Measurements from ENCODE around the gene RPRD2.
A peak's percentile ranks its signal among the peaks of the same experiment; 100 is the strongest.

Gene RPRD2

DNA sequence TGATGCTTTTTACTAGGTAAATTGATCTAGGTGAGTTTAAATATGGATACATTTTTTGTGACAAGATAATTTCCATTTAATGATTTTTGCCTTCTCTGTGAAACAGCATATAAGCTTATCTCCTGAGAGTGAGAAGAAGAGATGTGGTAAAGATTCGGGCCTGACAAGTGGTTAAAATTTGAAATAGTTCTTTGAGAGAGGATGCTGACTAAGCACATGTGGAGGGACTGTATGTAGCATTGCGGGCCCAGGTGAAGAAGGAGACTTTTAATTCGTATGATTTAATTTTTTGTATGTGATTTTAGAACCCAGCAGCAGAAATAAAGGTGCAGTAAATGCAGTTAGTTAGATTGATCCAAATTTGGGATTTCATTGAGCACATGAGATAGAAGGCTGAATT is 51.9 kb downstream of the RPRD2 start:
- DNase-seq (ENCODE audit: low read depth, low spot score), result no peak
- TF ChIP-seq, protein P1, sequence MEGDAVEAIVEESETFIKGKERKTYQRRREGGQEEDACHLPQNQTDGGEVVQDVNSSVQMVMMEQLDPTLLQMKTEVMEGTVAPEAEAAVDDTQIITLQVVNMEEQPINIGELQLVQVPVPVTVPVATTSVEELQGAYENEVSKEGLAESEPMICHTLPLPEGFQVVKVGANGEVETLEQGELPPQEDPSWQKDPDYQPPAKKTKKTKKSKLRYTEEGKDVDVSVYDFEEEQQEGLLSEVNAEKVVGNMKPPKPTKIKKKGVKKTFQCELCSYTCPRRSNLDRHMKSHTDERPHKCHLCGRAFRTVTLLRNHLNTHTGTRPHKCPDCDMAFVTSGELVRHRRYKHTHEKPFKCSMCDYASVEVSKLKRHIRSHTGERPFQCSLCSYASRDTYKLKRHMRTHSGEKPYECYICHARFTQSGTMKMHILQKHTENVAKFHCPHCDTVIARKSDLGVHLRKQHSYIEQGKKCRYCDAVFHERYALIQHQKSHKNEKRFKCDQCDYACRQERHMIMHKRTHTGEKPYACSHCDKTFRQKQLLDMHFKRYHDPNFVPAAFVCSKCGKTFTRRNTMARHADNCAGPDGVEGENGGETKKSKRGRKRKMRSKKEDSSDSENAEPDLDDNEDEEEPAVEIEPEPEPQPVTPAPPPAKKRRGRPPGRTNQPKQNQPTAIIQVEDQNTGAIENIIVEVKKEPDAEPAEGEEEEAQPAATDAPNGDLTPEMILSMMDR (IDR thresholded peaks at IDR 0.05; ENCODE audit: low read depth, low read length), result no peak
- H3K4me3 ChIP-seq (ENCODE audit: low read depth, low read length), result no peak overlapping the region
- in situ Hi-C loops (cut with HindIII; ENCODE audit: low sequenced_read_pairs), result no loop called here

DNA sequence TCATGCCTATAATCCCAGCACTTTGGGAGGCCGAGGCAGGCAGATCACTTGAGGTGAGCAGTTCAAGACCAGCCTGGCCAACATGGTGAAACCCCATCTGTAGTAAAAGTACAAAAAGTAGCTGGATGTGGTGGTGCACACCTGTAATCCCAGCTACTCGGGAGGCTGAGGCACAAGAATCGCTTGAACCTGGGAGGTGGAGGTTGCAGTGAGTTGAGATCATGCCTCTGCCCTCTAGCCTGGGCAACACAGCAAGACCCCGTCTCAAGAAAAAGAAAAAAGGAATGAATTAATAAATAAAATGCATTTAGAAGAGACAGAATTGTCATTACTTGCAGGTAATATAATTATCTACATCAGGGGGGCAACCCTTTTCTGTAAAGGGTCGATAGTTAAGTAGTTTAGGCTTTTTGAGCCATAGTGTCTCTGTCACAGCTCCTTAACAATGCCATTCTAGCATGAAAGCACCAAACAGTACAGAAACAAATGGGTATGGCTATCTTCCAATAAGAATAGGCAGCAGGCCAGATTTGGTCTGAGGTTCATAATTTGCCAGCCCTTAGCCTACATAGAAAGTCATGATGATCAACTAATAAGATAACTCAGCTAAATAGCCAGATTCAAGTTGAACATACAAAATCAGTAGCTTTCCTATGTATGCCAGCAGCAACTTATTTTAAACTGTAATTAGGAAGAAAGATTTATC is 56.8 kb downstream of the RPRD2 start:
- DNase-seq (ENCODE audit: low read depth, low spot score), result peak; percentile 54
- TF ChIP-seq, protein P1 (IDR thresholded peaks at IDR 0.05; ENCODE audit: low read depth, low read length), result no peak
- no peak overlapping the region for H3K4me3 ChIP-seq (ENCODE audit: low read depth, low read length)
- in situ Hi-C loops (cut with HindIII; ENCODE audit: low sequenced_read_pairs), result no loop called here

DNA sequence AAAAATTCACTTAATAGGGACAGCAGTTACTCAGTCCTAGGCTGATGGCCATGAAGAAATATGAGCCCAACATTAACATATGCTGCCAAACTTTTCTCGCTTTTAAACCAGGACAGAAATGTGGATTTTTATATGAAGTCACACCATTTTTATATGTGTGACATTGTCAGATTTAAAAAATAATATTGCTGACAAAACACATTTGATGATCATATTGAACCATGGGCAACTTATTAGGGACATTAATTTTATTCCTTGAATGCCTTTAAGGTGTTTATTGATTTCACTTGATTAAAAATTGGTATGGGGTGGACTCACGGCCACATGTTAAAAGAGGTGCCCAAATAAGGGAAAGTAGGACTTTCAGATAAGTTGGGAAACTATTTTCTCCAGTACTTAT is 58.6 kb downstream of the RPRD2 start:
- in situ Hi-C loops (cut with HindIII; ENCODE audit: low sequenced_read_pairs), result no loop called here

DNA sequence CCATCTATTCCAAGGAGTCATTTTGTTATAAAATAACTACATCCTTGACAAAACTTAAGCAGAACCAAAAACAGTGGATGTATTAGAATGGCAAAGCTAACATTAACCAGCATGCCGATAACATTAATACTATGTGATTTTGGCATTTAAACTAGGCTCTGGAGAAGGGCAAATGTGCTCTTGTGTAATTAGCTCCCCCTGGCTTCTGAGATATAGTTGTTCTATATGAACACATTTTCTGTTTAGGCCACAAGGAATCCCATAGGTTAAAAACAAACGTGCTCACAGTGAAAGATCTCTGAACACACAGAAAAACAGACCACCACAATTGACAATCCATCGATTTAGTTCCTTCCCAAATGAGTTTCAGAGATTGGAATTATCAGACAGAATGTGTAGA is 65.9 kb downstream of the RPRD2 start:
- in situ Hi-C loops (cut with HindIII; ENCODE audit: low sequenced_read_pairs), result no loop called here
- no peak overlapping the region for H3K4me3 ChIP-seq (ENCODE audit: low read depth, low read length)
- DNase-seq (ENCODE audit: low read depth, low spot score), result no peak
- TF ChIP-seq, protein P1 (IDR thresholded peaks at IDR 0.05; ENCODE audit: low read depth, low read length), result peak; percentile 22

More for the DNA sequence above, 58.6 kb downstream of the RPRD2 start:
- no peak for DNase-seq (ENCODE audit: low read depth, low spot score)
- TF ChIP-seq, protein P1 (IDR thresholded peaks at IDR 0.05; ENCODE audit: low read depth, low read length), result no peak
- H3K4me3 ChIP-seq (ENCODE audit: low read depth, low read length), result no peak overlapping the region

DNA sequence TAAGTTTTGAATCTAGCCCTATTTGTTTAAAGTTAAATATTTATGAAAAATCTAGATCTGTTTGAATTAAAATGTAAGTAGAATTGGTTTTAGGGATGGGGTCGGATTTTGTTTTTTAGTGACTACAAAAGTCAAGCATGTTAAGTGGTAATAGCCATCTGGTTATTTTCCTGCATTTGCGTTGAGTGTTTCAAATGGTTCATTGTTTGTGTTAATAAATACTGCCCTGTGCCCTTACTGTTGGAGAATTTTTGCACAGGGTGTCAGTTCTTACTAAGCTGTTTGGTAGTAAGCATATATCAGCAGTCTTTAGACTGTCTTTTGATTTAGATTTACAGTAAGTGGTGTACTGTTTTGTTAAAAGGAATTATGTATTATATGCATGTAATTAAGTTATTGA is 77.2 kb downstream of the RPRD2 start:
- in situ Hi-C loops (cut with HindIII; ENCODE audit: low sequenced_read_pairs), result no loop called here
- DNase-seq (ENCODE audit: low read depth, low spot score), result no peak
- TF ChIP-seq, protein P1 (IDR thresholded peaks at IDR 0.05; ENCODE audit: low read depth, low read length), result no peak
- H3K4me3 ChIP-seq (ENCODE audit: low read depth, low read length), result no peak overlapping the region

DNA sequence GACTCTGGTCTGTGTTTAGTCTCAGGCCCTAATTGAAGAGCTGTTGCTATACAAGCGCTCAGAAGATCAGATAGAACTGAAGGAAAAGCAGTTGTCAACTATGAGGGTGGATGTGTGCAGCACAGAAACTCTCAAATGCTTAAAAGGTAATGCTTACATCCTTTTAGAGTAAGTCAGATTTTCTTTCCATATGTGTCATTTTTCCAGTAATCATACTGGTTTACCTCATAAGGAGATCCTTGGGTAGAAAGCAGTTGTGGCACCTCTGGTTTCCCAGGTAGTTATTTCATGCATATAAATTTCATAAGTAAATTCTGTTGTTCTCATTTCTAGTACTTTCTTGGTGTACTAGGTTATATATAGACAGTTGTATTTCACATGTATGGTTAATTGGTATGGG is 80.3 kb downstream of the RPRD2 start:
- H3K4me3 ChIP-seq (ENCODE audit: low read depth, low read length), result no peak overlapping the region
- DNase-seq (ENCODE audit: low read depth, low spot score), result no peak
- in situ Hi-C loops (cut with HindIII; ENCODE audit: low sequenced_read_pairs), result no loop called here
- TF ChIP-seq, protein P1 (IDR thresholded peaks at IDR 0.05; ENCODE audit: low read depth, low read length), result no peak

Measured in astrocyte of the spinal cord (primary cell).